Glomerular visceral epithelial cell (primary cell): Measurements from ENCODE around the gene HOXC6.

Source experiments
- DNase-seq: peaks from one replicate; pipeline ENCODE4 v3.0.0-alpha.2; 2016; ENCODE audit errors: extremely low spot score

HOXC6 gene

DNA sequence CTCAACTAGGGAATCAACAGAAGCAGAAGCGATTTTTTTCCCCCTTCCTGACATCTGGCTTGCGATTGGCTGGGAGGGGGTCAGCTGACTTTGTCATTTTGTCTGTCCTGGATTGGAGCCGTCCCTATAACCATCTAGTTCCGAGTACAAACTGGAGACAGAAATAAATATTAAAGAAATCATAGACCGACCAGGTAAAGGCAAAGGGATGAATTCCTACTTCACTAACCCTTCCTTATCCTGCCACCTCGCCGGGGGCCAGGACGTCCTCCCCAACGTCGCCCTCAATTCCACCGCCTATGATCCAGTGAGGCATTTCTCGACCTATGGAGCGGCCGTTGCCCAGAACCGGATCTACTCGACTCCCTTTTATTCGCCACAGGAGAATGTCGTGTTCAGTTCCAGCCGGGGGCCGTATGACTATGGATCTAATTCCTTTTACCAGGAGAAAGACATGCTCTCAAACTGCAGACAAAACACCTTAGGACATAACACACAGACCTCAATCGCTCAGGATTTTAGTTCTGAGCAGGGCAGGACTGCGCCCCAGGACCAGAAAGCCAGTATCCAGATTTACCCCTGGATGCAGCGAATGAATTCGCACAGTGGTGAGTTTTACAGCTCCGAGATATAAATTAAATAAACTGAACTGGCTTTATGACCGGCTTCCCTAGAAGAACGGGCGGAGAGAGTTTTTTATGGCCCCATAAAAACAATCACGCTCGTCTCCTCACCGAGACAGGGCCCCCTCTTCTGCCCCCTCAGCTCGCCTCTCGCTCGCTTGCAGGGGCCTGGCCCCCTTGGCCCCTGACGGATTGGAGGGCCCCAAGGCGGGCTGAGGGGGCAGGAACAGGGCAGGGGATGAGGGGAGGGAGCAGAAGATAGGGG, at the start of gene HOXC6:
HOXC6 (plus strand) TSS at position 127 of the 888 bp plus-strand sequence; CDS start at position 209, 82 bp downstream.
- DNase-seq, result no peak

DNA sequence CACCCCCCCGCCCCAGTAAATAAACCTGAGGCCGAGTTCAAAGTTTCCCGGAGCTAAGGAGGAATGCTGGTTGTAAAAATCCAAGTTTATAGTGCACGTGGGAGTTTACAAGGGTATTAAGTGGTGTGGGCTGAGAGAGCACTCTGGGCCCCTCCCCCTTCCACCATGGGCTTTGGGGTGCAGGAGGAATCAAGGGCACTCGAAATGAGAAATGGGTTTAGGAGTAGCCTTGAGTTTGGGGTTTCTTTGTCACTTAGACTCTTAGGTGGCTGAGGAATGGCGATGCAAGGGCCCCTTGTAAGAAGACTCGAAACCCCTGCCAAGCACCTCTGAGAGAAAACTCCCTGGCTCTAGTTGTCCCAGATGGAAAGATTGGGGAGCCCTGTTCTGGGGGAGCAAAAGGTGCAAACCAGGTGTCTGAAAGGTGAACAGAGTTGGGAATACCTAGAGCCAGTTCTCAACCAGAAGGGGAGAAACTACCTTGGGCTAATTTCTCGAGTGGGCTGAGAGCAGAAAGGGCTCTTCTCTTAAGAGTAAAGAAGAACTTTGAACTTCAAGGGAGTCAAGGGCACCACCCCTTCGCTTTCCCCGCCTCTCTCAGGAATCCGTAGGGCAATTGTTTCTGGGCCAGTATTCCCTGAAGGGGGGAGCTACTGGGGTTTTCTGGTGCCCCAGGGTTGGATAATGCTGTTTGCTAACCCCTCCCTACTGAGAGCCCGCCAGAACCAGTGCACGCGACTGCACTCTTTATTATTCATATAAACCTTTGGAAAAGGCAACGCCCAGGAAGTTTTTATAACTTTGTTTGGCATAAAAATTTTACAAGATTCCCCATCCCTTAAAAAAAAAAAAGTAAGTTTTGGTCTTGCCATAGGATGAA, 49.5 kb upstream of the HOXC6 start:
- peak; percentile 51 for DNase-seq

DNA sequence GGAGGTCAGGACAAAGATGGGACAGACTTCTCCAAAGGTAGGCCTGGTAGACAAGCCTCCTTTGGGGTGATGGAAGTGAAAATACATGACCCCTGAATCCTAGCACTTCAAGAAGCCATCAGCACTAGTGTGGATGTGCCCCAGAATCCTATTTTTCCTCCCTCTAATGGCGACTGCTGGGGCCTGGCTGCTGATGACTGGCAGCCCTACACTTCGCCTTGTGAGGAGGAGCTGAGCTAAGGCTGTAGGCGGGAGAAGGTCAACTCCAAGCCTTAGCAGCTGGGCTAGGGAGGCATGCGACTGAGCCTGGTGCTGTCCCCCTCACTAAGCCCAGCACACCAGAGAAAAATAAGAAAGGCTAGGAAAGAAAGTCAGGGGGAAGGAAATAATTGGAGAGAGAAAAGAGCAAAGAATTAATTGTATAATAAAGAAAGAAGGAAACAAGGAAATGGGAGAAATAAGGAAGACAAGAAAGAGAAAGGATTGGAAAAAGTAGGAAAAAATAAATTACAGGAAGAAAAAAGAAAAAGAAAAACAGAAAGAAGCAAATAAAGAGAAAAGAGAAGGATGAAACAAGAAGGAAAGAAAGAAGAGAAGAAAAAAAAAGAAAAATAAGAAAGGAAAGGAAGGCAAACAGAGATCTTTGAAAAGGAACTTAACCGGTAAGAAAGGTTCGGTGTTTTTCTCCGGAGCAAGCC, 48.0 kb upstream of the HOXC6 start:
- peak; percentile 60 for DNase-seq

DNA sequence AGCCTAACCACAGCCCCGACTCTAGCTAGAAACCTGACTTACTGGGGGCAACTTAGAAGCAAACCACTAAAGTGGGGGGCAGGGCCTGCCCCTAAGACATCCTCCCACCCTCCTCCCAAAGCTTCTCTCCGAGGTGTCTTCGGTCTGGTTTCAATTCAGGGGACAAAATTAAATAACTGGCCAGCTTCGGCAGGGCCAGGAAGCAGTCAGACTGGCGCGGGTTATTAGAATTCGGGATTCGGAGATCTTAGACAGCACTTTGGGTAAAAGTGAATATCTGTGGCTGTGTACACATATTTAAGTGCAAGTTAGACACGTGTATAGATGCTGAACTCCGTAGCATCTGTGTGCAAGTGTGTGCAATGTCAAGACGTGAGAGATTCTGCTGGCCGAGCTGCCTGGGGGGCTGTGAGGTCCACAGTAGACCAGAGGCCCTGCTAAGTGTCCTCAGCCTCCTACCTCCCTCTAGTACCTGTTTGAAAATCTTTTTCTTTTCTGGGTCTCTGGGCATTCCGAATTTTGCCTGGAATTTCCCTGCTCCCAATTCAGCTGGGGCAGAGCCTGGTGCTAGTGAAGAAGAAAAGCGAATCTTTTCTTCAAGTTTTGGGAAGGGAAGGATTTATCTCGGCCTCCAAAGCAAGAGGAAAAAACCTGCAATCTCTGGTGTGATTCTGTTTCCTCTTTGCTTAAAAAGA, 47.3 kb upstream of the HOXC6 start:
- DNase-seq, result peak; percentile 30

DNA sequence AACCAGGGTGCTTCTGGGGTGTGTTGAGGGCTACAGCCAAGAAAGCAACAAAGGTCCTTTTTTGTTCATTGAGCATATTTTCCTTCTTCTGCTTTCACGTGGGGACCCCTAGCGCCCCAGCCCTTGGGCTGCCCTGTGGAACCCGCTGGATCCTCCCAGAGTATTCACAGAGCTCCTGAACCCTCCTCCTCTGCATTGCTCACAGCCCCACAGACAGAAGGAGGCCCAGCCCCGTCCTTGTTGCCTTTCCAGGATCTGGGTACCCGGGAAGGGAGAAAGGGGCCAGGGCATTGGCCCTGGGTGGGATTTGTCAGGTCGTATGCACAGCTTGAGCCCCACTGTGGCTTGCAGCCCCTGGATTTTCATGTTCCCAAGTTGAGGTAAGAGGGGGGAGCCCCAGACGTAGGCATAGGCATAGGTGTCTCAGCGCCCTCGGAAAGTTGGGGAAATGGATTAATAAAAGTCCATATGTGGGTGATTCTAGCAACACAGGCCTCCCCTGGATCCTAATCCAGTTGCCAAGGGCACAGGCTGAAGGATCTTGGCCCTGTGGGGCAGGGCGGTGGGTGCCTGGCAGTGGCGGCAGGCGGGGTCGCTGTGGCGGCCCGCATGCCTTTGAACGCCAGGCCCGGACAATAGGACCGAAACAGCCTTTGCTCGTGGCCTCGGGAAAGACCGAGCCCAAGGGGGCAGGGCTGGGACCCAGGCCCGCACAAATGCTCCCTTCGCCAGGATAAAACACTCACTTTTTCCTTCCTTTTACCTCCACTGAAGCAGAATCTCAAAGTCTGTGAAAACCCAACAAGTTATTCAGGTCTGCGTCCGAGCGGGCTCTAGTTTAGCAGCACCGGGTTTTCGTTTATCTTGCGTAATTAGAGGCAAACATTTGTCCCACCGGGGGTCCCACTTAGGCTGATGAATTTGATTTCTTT, 46.3 kb upstream of the HOXC6 start:
- peak; percentile 72 for DNase-seq

DNA sequence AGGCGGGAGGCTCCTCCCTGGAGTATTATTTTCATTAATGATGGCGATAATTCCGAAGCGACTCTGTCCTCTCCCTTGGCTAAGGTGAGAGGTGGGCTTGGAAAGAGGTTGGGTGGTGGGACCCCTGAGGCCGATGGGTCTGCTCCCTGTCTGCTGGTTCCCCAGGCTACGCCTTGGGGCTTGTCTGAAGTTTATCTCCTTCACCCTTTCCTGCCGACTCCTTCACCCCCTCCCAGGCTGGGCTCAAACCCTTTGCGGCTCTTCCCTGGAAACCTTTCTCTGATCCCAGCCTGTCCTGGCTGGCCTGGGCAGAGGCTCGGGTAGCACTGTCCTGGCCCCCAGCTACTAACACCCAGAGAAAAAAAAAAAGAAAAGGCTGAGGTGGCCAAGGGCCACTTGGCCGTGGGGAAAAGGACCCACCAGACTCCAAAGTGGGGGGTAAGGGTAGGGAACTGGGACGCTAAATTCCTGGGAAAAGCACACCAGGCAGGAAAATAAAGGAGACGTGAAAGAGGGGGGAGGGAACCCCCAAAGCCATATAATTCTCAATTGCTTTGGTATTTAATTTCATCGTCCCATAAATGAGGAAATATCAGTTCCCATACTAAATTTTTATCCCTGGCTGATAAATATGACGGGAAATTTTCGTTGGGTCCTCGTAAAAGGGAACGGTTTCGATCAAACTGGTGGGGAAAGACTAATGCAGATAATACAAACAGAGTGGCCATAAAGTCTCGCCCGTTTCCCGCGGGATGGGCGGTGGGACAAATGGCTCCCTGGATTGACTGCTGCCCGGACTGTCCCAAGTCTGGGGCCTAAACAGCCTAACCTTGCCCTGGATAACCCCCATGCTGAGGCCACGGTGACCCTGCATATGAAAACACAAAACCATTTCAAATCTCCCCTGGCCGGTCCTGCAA, 45.3 kb upstream of the HOXC6 start:
- DNase-seq, result no peak

DNA sequence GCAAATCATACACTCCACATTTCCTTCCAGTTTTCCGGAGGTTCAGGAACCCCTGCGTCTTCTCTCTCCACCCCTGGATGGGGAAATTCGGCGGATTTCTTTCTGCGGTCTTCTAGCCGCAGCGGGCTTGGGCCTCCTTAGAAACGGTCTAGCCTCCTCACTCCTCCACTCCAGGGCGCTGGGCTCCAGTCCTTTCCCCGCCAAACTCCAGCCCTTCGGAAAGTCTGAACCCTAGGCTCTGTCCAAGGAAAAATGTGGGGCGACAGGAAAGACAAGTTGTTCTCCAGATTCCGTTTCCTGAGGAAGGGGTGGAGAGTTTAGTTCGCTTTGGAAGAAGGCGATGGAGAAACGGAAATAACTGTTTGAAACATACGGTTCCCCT, 44.7 kb upstream of the HOXC6 start:
- DNase-seq, result no peak

DNA sequence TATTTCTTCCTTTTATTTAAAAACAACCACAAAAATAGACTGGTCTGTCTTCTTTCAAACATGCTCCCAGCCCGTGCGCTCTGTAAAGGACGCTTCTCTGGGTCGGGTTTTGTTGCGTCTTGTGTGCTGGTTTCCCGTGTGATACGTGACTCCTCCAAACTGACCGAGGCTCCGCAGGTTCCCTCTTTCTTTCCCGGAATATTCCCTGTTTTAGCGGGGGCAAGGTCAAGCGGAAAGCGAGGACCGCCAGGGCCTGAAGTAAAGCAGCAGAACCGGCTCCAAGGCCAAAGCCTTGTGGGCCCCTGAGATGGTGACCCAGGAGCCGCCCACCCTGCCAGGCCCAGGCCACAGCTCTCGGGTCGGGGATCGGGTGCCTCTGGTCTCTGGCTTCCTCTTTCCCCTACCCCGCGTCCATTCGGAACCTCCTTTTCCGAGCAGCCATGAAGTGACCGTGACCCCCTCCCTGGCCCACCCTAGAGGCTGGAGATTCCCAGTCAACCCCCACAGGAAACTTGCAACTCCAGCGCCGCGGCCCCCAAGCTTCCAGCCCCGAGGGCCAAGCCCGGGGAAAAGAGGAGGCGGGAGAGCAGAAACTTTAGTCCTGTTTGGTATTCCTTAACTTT, 44.2 kb upstream of the HOXC6 start:
- DNase-seq, result no peak

DNA sequence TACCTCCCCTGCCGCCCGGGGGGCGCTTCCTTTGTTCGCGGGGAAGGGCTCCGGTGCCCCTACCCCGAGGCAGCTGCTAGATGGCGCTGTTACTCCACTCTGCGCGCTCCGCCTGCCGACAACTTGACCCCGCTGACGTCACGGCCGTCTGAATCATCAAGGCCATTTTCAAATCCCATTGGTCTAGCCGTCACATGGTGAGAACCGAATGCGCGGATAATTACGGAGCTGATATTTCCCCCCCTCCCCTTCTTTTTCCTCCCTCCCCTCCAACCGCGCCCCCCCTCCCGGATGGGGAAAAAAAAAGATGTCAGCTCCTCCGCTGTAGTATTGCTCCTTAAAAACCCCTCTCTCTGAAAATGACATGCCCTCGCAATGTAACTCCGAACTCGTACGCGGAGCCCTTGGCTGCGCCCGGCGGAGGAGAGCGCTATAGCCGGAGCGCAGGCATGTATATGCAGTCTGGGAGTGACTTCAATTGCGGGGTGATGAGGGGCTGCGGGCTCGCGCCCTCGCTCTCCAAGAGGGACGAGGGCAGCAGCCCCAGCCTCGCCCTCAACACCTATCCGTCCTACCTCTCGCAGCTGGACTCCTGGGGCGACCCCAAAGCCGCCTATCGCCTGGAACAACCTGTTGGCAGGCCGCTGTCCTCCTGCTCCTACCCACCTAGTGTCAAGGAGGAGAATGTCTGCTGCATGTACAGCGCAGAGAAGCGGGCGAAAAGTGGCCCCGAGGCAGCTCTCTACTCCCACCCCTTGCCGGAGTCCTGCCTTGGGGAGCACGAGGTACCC, 43.1 kb upstream of the HOXC6 start, which contains the start of gene HOXC10:
HOXC10 (plus strand) TSS at position 246 of the 791 bp plus-strand sequence; CDS start at position 360, 114 bp downstream.
- peak; percentile 95 for DNase-seq

DNA sequence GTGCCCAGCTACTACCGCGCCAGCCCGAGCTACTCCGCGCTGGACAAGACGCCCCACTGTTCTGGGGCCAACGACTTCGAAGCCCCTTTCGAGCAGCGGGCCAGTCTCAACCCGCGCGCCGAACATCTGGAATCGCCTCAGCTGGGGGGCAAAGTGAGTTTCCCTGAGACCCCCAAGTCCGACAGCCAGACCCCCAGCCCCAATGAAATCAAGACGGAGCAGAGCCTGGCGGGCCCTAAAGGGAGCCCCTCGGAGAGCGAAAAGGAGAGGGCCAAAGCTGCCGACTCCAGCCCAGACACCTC, 42.6 kb upstream of the HOXC6 start:
- DNase-seq, result no peak

DNA sequence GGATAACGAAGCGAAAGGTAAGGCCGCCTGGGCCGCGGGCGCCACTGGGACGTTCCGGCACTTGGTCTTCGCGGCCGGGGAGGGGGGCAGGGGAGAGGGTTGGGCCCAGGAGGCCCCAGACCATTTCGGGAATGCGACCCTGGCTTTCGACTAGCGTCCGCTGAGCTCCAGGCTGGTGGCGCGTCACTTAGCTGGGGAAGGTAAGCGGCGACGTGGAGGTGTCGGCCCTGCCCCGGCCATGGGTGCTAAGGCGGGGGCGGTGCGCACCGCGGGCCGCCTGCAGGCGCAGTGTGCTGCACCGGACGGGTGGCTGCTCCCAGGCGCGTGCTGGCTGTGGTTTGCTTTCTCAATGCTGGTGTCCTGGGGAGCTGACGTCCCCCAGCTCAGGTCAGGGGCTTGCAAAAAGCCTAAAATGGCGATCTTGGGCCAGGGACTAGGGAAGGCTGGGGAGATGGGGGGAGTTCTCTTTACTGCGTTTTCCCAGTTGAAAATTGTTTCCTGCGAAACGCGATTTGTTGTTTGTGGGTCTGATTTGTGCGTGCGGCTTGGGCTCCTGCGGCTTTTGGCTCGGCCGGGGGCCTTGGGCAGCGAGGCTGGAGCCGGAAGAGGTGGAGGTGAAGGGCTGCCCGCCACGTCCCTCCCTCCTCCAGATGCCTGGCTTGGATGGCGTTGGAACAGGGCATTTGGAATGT, 42.1 kb upstream of the HOXC6 start:
- peak; percentile 62 for DNase-seq

DNA sequence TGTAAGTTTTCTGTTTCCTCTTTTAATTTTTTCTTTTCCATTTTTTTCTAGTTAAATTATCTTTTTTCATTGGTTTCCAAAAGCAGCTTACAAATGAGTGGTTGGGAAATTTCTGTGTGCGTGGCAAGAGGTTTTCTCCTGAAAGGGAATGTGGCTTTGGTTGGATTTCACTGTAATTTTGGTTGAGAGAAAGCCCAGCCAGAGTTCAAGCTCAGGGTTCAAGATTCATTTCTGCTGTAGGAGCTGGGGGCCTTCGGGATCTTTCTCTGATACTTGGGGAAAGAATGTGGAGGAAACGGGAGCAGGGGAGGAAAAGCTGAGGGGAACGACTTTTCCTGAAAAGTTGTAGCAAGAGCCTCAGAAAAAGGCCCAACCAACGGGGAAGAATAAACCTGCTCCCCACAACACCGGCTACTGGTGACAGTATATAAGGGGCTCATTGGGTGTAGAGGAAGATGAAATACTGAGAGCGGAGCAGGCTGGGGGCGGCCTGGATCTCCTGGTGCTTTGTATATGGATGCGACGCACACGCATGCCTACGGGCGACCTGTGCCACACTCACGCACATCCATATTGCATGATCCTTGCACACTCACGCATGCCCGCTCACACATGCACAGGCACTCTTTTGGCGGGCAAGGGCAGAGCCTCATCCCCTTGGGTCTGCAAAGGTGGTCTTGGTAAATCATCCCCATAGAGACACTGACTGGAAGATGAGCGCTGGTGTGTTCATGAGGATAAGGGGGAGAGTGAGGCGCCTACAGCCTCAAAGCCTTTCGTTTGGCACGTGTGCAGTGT, 41.4 kb upstream of the HOXC6 start:
- DNase-seq, result no peak

DNA sequence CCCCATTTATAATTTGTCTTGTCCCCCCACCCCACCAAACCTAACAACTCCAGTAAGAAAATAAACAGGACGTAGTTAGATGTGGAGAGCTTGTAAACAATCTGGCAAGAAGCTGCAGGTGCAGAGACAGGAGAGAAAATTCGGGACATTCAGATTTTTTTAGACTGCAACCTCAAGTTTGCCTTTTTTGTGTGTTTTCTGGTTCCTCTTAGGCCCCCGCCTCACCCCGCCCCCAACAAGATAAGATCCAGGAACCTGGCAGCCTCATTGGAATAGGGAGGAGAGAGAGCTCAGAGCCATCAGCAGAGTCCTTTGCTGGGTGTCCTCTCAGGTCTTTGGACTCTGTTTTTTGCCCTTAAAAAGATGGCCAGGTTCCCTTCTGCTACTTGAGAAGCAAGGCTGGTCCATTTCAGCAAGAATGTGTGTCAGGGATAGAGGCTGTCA, 40.4 kb upstream of the HOXC6 start:
- DNase-seq, result no peak

DNA sequence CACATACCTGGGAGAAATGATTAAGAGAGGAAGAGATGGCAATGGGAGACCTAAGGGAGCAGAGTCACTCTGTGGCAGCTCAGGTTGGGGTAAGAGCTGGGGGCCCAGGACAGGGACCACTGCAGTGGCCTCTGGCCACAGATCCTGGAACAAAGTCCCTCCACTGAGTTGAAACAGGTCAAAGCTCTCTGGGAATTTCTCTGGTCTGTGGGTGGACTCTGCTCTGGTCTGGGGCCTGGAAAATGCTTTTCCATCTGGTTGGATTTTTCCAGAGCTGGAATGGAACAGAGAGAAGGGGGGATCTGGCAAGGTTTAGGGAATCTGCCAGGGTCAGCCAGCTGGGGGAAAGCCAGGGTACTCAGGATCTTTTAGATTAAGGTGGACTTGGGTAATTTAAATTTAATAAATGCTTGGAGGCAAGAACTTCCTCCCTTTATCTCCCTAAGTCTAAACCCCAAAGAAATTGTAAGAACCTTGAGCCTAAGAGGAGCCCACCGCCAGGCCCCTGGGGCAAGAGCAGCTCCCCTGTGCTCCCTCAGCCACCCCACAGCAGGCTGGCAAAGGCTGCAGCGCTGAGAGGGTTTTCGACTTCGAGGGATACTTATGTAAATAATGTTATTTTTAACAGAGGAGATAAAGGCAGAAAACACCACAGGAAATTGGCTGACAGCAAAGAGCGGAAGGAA, 39.6 kb upstream of the HOXC6 start:
- DNase-seq, result no peak

DNA sequence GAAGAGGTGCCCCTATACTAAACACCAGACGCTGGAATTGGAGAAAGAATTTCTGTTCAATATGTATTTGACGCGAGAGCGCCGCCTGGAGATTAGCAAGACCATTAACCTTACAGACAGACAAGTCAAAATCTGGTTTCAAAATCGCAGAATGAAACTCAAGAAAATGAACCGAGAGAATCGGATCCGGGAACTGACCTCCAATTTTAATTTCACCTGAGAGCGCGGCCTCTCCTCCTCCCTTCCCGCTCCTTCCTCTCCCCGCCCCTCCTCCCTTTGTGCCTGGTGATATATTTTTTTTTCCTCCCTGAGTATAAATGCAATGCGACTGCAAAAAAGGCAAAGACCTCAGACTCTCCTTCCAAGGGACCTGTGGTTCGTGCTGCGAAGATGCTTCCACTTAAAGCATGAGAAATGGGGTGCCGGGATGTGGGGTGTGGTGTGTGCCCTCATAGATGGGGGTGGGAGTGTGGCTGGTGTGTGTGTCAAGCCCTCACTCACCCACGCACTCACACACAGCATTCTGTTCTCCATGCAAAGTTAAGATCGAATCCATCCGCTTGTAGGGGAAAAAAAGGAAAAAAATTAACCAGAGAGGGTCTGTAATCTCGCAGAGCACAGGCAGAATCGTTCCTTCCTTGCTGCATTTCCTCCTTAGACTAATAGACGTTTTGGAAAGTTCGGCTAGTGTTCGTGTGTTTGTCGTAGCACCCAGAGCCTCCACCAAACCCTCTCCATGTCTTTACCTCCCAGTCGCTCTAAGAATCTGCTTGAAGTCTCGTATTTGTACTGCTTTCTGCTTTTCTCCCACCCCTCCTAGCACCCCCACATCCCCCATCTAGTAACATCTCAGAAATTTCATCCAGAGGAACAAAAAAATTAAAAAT, 38.8 kb upstream of the HOXC6 start:
- peak; percentile 66 for DNase-seq
